Measurements from ENCODE around the gene SRGAP3.
"Not testable (repeated sequence)": the region's sequence is repeated elsewhere in the genome, so short reads cannot be mapped to it uniquely, and the experiment has no call there.

SRGAP3 gene

GRCh38 chr3:9110316-9110715 lies 139.1 kb downstream of the SRGAP3 start:
- DNase-seq: no peak

GRCh38 chr3:9109568-9109914 lies 139.9 kb downstream of the SRGAP3 start:
- no peak for DNase-seq

- no peak for DNase-seq
Measured at GRCh38 chr3:9108876-9109567, 140.4 kb downstream of the SRGAP3 start.

- DNase-seq: no peak
Measured at GRCh38 chr3:9107738-9108137, 141.7 kb downstream of the SRGAP3 start.

- no peak for DNase-seq
Measured at GRCh38 chr3:9105421-9105820, 144.0 kb downstream of the SRGAP3 start.

GRCh38 chr3:9104121-9104520 lies 145.3 kb downstream of the SRGAP3 start:
- no peak for DNase-seq

- DNase-seq: peak; percentile 6 to 25
Measured at GRCh38 chr3:9102240-9102981, 147.0 kb downstream of the SRGAP3 start.

GRCh38 chr3:9101286-9101685 lies 148.2 kb downstream of the SRGAP3 start:
- DNase-seq: no peak

- DNase-seq: no peak
Measured at GRCh38 chr3:9100513-9100894, 148.9 kb downstream of the SRGAP3 start.

- no peak for DNase-seq
Measured at GRCh38 chr3:9099702-9100512, 149.5 kb downstream of the SRGAP3 start.

GRCh38 chr3:9098716-9099675 lies 150.4 kb downstream of the SRGAP3 start:
- peak in 1 of 2 experiments; percentile 33 for DNase-seq

- no peak for DNase-seq
Measured at GRCh38 chr3:9097495-9097894, 152.0 kb downstream of the SRGAP3 start.

- DNase-seq: no peak
Measured at GRCh38 chr3:9091486-9092235, 157.8 kb downstream of the SRGAP3 start.

- no peak for DNase-seq
Measured at GRCh38 chr3:9088441-9089353, 160.7 kb downstream of the SRGAP3 start.

GRCh38 chr3:9087831-9088413 lies 161.5 kb downstream of the SRGAP3 start:
- no peak for DNase-seq

- DNase-seq: not testable (repeated sequence)
Measured at GRCh38 chr3:9085428-9085827, 164.0 kb downstream of the SRGAP3 start.

- no peak for DNase-seq
Measured at GRCh38 chr3:9081184-9081818, 168.1 kb downstream of the SRGAP3 start.

GRCh38 chr3:9080163-9080562 lies 169.3 kb downstream of the SRGAP3 start:
- no peak for DNase-seq

GRCh38 chr3:9079676-9080075 lies 169.8 kb downstream of the SRGAP3 start:
- DNase-seq: no peak

Measured in NCI-H2081 (cell line).